Tibial nerve (tissue), 4 donors: ENCODE measurements around the gene CDKL4. TPM values are rescaled to one million over a fixed set of nuclear protein-coding genes. Genes with fewer than 3 reads are reported as not detected.
"Not testable (repeated sequence)": the region's sequence is repeated elsewhere in the genome, so short reads cannot be mapped to it uniquely, and the experiment has no call there.

Experiments
- DNase-seq, 2 donors: peaks; one replicate each; pipeline ENCODE4 v3.0.0-alpha.2; 2019; ENCODE audit warnings: low spot score in 2 of 2
- H3K27ac ChIP-seq, 4 donors: fragments of 200-600 bp; sonication (generic) in 3 of 4; one replicate each; pipeline ENCODE4 v1.5.1; 2017 to 2019; ENCODE audit warnings: mild to moderate bottlenecking in 1 of 4
- H3K27me3 ChIP-seq, 2 donors: fragments of 200-600 bp; sonication (generic) in 1 of 2; one replicate each; pipeline versions ENCODE4 v1.5.1 to v1.6.0; 2017 to 2019
- H3K36me3 ChIP-seq, 3 donors: fragments of 200-600 bp; sonication (generic); one replicate each; pipeline ENCODE4 v1.5.1; 2018 to 2019
- H3K4me1 ChIP-seq, 4 donors: fragments of 200-600 bp; sonication (generic) in 3 of 4; one replicate each; pipeline ENCODE4 v1.5.1; 2017 to 2019
- H3K4me3 ChIP-seq, 4 donors: fragments of 200-600 bp; sonication (generic) in 3 of 4; one replicate each; pipeline ENCODE4 v1.5.1; 2017 to 2019; ENCODE audit warnings: mild to moderate bottlenecking in 1 of 4, moderate library complexity in 1 of 4
- H3K9me3 ChIP-seq, 4 donors: fragments of 200-600 bp; sonication (generic) in 3 of 4; one replicate each; pipeline ENCODE4 v1.5.1; 2017 to 2019
- EP300 ChIP-seq, 2 donors: sonication (generic); formaldehyde crosslinking; IDR thresholded peaks; one replicate each; pipeline ENCODE4 v1.6.1; 2017; ENCODE audit warnings: antibody characterized with exemption in 2 of 2, mild to moderate bottlenecking in 1 of 2
- POLR2A ChIP-seq, 2 donors: fragments of 450-650 bp; IDR thresholded peaks; one replicate each; pipeline ENCODE4 v1.6.1; 2017; ENCODE audit warnings: antibody characterized with exemption in 2 of 2, mild to moderate bottlenecking in 2 of 2, moderate library complexity in 2 of 2
- WGBS, 2 donors: methylation state at CpG; one replicate each; pipeline ENCODE4 v1.1.5; 2018; 5-methylcytosine and 5-hydroxymethylcytosine counted together
- total RNA-seq, 4 donors: library from RNA; depleted of rRNA; stranded (reverse); fragments of >200 nt; gene quantifications; one replicate each; pipeline ENCODE4 v1.1.0, GENCODE V29; 2016
- TF ChIP-seq, protein P1 (sequence below), 5 experiments: fragments of 200-600 bp in 3 of 5; fragments of 450-650 bp in 2 of 5; sonication (generic) in 3 of 5; IDR thresholded peaks; one replicate each; pipeline ENCODE4 v1.5.1; 2016 to 2019; ENCODE audit warnings: antibody characterized with exemption in 5 of 5, mild to moderate bottlenecking in 3 of 5, moderate library complexity in 2 of 5

The CDKL4 gene
- total RNA-seq, 4 donors from 2014 or later, result 0.22 to 0.42 TPM; not detected in 2

- no peak for TF ChIP-seq EP300 (IDR thresholded peaks at IDR 0.05)
- TF ChIP-seq, protein P1, sequence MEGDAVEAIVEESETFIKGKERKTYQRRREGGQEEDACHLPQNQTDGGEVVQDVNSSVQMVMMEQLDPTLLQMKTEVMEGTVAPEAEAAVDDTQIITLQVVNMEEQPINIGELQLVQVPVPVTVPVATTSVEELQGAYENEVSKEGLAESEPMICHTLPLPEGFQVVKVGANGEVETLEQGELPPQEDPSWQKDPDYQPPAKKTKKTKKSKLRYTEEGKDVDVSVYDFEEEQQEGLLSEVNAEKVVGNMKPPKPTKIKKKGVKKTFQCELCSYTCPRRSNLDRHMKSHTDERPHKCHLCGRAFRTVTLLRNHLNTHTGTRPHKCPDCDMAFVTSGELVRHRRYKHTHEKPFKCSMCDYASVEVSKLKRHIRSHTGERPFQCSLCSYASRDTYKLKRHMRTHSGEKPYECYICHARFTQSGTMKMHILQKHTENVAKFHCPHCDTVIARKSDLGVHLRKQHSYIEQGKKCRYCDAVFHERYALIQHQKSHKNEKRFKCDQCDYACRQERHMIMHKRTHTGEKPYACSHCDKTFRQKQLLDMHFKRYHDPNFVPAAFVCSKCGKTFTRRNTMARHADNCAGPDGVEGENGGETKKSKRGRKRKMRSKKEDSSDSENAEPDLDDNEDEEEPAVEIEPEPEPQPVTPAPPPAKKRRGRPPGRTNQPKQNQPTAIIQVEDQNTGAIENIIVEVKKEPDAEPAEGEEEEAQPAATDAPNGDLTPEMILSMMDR (IDR thresholded peaks at IDR 0.05), result no peak
- no peak for TF ChIP-seq POLR2A (IDR thresholded peaks at IDR 0.05)
- WGBS, 2 donors, result 71 to 91% methylated on average over 3 of the region's 4 CpGs
Measured at GRCh38 chr2:39176997-39177396, 66.8 kb downstream of the CDKL4 start.

DNA sequence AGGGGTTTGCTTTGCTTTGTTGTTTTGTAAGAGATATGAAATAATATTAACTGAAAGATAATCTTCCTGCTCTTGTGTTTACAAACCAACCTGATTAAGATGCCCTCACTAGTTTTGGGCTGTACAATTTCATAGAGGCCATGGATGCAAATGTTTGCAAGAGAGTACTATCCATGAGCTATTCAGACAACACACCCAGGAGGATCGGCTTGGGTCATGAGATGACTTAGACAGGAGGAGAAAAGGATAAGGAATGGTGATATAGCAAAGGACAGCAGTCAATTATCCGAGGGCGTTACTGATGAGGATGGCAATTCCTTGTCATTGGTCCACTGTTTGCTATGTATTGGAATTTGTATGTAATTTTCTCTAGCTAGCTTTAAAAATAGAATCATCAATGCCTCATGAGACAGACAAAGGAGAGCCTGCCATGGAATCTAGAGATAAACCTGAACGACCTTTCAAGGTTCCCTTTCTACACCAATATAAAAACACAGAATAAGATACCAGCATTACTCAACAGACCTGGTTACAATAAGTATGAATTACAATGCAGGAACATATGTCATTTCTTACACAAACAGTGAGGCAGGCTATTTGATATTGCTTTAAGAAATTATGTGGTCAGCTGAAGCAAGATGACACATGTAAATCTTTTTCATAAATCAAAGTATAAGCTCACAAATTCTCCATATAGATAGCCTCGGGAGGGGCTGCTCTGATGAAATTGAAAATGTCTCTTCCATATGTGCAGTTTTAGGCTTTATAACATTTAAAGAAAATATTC lies 68.6 kb downstream of the CDKL4 start:
- DNase-seq, result no peak
- Histone ChIP-seq H3K4me1 (no peaks in the 10 kb centered on the region), H3K36me3 (no peaks in the 10 kb centered on the region), H3K27me3 (no peaks in the 10 kb centered on the region), H3K9me3 (no peaks in the 10 kb centered on the region), H3K4me3 (no peak overlapping the region), H3K27ac (no peak overlapping the region)
- 77 to 79% methylated on average over 5 of the region's 5 CpGs for WGBS, 2 donors
- TF ChIP-seq, protein P1 (IDR thresholded peaks at IDR 0.05), result no peak
- TF ChIP-seq EP300 (IDR thresholded peaks at IDR 0.05), result no peak
- TF ChIP-seq POLR2A (IDR thresholded peaks at IDR 0.05), result no peak

More at GRCh38 chr2:39176997-39177396, 66.8 kb downstream of the CDKL4 start:
- no peak overlapping the region for H3K4me3 ChIP-seq
- H3K27ac ChIP-seq, result no peak overlapping the region
- no peaks in the 10 kb centered on the region for H3K36me3 ChIP-seq
- no peaks in the 10 kb centered on the region for H3K27me3 ChIP-seq
- H3K4me1 ChIP-seq, result no peaks in the 10 kb centered on the region
- no peak for DNase-seq
- H3K9me3 ChIP-seq, result no peaks in the 10 kb centered on the region

GRCh38 chr2:39174022-39174421 lies 69.7 kb downstream of the CDKL4 start:
- Histone ChIP-seq H3K4me3 (no peak overlapping the region), H3K27me3 (no peaks in the 10 kb centered on the region), H3K36me3 (no peaks in the 10 kb centered on the region), H3K9me3 (no peaks in the 10 kb centered on the region), H3K4me1 (no peaks in the 10 kb centered on the region), H3K27ac (no peak overlapping the region)
- TF ChIP-seq POLR2A (IDR thresholded peaks at IDR 0.05) (no peak), EP300 (IDR thresholded peaks at IDR 0.05) (no peak)
- TF ChIP-seq, protein P1 (IDR thresholded peaks at IDR 0.05), result no peak
- DNase-seq, result no peak
- 94% methylated on average over 8 of the region's 8 CpGs for WGBS, 2 donors

GRCh38 chr2:39172047-39172706 lies 71.6 kb downstream of the CDKL4 start:
- H3K27ac ChIP-seq, H3K4me3 ChIP-seq, H3K27me3 ChIP-seq, DNase-seq, H3K36me3 ChIP-seq, H3K9me3 ChIP-seq, H3K4me1 ChIP-seq: not testable (repeated sequence)
- WGBS, 2 donors, result 92 to 93% methylated on average over 10 of the region's 10 CpGs

- TF ChIP-seq POLR2A (IDR thresholded peaks at IDR 0.05) (no peak), EP300 (IDR thresholded peaks at IDR 0.05) (no peak)
- TF ChIP-seq, protein P1 (IDR thresholded peaks at IDR 0.05), result no peak
- H3K27ac ChIP-seq, result no peak overlapping the region
- no peaks in the 10 kb centered on the region for H3K36me3 ChIP-seq
- H3K9me3 ChIP-seq, result no peaks in the 10 kb centered on the region
- H3K4me1 ChIP-seq, result no peaks in the 10 kb centered on the region
- H3K4me3 ChIP-seq, result no peak overlapping the region
- WGBS, 2 donors, result 90 to 91% methylated on average over 7 of the region's 7 CpGs
- no peak for DNase-seq
- H3K27me3 ChIP-seq, result no peaks in the 10 kb centered on the region
Measured at GRCh38 chr2:39171621-39172020, 72.1 kb downstream of the CDKL4 start.
